Kasumi-1 (cell line): Measurements from ENCODE around the gene IL1RL2.

Source experiments
- DNase-seq, 2 experiments: peaks; one replicate each; lab custom pipeline; 2025; lab: John Stamatoyannopoulos, UW

Gene IL1RL2

DNA sequence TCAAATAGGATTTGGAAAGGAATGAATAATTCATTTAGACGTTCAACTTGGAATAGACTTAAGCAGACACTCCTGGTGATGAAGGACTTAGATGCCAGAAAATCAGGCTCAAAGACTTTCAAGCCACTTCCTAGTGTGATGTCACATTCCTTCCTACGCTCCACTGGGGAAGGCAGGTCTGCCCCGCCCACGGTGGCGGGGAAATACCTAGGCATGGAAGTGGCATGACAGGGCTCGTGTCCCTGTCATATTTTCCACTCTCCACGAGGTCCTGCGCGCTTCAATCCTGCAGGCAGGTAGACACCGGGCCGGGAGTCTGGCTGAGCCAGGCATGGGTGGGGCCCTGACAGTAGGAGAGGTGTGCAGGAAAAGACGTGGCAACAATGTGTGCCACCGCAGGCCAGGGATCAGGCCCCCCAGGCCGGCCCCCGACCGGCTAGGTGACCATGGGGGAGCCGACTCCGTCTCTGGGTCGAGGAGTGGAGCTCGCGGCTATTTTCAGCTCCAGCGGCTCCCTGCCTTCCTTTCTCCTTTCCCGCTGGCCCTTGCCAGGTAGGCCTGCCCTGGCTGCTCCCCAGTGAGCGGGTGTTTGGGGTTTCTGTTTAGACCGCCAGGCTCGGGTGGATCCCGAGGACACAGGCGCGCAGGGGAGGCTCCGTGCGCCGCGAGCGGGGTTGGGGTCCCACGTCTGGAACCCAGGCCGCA is at the start of gene IL1RL2:
TSS of gene IL1RL2 (plus strand) at position 233 of the 705 bp plus-strand sequence. CDS start 845 bp downstream, outside the sequence.
- DNase-seq = no peak

DNA sequence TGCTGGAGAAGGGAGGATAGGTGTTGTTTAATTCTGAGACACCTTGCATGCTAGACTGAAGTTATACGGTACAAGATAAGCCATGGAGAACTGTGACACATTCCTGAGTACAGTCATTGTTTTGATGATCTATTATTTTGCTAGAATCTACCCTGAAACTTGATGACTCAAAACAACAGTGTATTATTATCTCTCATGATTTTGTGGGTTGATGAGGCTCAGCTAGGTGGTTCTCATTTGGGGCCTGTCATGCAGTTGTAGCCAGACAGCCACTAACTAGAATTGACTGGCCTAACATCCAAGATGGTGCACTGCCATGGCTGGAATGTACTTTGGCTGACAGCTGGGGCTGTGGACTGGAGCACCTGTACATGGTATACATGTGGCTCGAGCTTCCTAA is 49.7 kb upstream of the IL1RL2 start:
- DNase-seq = no peak

DNA sequence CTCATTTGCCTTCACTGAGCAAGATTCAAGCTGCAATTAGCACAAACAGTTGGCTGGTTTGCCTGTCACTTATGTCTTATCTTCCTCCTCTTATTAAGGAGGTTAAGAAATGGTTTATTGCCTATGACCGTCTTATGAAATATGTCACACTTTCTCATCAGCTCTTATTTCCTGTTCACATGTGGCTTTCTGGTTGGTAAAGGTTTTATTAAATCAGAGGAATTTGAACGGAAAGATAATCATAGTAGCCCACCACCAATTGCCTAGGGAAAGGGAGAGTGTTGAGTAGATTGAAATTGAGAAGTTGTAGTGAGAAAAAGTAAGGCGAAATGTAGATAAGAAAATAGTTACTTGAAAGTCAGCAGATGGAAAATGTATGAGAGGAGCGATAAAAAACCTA is 48.5 kb upstream of the IL1RL2 start:
- no peak for DNase-seq

DNA sequence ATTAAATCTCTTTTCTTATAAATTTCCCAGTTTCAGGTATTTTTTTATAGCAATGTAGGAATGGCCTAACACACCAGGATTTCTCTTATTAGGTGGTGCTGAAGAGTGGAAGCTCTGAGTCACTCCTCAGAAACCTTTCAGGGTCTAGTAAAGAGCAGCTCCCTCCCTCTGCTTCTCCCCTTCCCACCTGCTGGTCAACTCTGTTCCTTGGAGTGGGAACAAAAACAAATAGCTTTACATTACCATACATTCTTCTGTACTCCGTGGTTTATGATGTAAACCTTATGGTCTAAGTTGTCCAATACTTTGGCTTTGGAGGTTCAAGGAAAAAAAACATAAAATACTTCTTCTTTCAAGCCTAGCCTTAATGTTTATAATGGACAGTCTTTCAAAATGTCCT is 47.0 kb upstream of the IL1RL2 start:
- no peak for DNase-seq

DNA sequence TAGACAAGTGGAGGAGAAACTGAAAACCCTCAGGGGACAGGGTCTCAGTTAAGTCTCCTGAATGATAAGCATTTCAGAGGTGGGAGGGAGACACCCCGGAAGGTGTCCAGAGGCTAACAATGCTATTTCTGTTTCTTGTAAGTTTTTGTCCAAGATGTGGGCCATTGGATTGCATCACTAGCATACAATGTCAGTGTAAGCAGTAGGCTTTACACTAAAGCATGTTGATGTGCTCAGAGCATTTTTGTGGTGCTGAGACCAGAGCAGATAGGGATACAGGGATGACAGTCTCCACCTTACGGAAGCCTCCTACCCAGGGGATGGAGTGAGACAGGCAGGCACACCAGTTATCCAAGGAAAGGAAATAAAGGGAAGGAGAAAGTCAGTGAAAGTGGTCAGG is 46.4 kb upstream of the IL1RL2 start:
- no peak for DNase-seq

DNA sequence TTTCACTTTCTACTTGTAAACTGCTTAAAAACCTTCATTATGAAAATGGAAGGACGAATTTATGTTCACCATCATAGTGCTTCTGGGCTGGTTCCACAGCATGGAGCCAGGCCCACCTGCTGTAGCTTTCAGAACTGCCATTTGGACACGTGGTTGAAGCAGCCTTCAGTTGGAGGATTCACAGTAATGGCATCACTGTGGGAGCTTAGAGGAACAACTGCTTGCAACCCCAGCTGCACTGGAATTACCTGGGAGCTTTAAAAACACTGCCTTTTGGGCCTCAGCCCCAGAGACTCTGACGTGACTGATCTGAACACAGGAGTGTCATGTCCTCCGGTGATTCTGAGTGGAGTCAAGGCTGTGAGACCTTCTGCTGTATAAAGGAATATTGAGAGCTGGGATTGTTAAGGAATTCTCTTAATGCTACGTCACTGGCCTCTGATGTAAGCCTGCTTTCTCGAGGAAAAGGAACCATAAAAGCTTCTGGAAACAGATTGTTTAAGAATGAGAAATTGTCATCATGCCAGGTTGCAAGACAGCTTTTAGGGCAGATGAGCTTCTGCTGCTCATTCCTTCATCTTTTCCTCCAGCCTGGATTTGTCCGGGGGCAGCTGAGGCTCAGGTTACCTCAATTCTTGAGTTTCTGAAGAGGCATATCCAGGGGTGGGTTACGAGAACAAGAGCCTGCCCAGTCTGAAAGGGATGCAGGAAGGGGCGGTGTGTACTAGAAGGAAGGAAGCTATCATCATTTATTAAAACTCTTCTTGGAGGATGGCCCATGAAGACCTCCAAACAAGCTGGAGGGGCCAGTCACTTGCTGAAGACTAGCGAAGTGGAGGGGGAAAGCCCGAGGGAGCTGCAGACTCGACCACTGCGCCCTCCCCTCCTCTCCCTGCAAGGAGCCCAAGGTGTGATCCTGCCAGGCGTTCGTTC is 45.5 kb upstream of the IL1RL2 start:
- DNase-seq = no peak

DNA sequence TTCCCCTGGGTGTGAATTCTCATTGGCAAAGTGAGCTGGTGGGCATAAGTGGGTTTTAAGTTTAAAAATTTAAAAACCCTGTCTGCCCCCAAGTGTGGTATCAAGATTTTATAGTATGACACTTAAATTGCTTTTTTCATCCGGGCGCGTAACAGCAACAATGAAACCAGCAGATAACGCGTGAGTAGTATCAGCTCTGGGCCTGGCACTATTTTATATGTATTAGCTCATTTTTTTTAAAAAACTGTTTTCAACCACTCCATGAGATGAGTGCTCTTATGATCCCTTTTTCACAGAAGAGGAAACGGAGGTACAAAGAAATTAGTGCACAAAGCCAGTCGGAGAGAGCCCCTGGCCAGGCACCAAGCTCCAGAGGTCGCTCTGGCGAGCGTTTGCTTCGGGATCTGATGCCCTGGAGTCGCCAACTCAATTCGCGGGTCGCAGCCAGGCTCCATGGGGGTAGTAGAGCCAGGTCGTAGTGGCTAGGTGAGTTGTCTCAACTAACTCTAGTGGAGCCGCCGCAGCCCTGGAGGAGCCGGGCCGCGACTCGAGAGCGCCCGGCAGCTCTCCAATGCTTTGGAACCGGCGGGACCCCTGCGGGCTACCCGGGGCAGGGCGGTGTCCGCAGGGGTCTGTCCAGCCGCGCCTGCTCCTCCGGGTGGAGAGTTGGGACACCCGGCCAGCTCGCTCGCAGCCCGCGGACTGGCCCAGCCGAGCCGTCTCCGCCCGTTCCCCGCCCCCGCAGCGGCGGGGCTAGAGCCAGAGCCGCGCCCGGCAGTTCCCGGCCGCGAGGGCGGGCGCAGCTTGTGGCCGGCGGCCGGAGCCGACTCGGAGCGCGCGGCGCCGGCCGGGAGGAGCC is 44.6 kb upstream of the IL1RL2 start, which contains the start of gene IL1R1:
TSS of gene IL1R1 (plus strand) at position 777 of the 859 bp plus-strand sequence. CDS start 14,979 bp downstream, outside the sequence.
- DNase-seq = no peak

DNA sequence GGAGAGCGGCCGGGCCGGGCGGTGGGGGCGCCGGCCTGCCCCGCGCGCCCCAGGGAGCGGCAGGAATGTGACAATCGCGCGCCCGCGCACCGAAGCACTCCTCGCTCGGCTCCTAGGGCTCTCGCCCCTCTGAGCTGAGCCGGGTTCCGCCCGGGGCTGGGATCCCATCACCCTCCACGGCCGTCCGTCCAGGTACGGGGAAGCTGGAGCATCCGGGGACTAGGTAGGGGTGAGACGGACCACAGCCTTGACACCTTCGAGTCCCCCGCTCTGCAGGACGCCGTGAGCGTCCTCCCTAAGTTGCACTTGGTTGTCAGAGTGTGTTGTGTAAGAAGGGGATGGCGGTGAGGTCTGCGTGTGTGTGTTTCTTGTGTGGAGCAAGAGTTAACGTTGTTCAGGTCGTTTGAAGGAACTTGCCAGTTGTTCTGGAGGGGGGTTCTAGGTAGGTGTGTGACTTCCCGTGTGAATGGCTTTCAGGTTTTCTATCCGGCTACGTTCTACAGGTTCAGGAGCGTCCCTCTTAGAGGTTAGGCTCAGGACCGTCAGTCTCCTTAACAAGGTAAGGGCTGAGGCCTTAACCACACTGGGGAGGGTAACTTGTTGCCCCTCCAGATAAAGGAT is 43.9 kb upstream of the IL1RL2 start:
- no peak for DNase-seq

DNA sequence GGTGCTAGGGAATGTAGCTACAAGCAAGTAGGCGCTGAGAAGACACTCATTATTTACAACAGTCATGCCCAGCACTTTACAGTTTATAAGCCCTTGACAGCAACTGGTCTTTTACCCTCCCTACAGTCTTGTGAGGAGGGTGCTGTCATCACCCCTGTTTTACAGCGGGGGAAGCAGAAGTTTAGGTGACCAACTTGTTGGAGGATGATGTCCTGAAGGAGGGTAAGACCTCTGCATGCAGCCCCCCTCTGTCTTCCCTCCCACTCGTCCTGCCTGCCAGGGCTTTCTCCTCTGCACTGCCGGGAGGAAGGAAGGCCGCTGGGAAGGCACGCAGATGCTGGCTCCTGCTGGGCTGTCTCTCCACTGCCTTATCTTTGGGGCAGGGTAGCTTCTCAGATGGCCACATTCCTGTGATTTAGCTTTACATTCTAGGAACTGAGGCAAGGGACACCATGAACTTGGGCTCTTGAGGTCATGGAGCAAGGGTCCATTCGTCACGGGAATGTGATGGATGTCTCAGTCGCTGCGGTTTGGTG is 43.3 kb upstream of the IL1RL2 start:
- DNase-seq = no peak

DNA sequence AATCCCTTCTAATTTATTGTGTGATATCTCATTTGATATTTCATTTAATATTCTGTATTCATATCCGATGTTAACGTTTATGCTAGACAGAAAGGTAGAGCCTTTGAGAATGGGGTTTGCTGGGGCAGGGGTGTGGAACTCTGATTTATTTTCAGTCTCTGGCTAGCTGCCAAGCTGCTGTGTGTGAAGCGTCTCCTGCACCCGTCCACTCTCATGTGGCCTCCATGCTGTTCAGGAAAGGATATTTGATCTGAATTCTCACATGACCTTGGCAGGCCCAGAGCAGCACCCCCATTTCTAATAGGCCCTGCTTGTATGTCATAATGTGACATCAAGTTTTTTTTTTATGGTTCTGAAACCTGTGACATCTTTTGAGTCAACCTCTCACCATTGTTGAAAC is 42.7 kb upstream of the IL1RL2 start:
- no peak for DNase-seq

DNA sequence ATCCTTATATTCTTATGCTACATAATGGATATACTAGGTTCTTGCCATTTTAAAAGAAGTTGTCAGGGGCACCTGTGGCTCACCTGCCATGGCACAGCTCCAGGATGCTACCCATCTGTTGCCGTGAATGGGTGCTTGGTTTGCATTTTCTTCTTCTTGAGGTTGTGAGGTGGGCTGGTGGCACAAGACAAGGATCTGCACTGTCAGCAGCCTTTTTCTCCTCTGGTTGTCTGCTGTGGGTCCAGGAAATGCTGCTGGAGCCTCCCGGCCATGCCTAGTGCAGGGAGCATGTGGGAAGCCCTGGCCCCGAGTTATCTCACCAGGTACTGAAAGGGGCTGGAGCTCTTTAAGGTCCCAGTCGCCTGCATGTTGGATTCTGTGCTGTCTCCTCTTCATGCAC is 41.7 kb upstream of the IL1RL2 start:
- DNase-seq = no peak

DNA sequence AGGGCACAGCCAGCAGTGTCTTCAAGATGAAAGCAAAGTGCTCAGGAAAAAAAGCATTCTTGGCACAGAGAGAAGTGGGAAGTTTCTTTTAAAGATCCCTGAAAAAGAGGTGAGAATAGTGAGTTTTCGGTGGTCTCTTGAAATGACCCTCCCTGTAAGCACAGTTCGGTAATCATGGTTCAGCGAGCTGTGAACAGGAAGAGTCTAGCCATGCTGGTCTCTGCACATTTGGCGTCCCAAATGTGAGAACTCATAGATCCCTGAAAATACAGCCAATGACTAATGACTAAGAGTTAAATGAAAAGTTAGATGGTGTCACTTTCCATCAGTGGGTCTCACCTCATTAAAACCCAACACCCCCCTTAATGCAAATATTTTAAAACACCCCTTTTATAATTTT is 40.9 kb upstream of the IL1RL2 start:
- DNase-seq = no peak

DNA sequence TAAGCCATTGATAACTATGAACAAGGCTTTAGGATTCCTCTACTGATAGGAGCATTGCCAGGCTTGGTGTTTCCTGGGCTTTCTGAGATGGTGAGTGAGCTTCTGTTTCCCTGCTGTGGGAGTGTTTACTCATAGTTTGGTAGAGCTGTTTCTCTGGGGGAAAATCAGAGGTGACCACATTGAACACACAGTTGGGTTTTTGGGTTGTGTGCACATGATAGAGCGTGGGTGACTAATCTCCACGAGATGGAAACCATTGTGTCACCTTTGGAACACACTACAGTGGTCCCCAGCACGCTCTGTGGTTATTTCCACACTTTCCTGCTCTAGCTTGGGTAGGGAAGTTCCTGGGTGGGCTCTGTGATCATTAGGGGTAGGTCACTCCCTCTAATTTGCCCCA is 38.9 kb upstream of the IL1RL2 start:
- DNase-seq = no peak

DNA sequence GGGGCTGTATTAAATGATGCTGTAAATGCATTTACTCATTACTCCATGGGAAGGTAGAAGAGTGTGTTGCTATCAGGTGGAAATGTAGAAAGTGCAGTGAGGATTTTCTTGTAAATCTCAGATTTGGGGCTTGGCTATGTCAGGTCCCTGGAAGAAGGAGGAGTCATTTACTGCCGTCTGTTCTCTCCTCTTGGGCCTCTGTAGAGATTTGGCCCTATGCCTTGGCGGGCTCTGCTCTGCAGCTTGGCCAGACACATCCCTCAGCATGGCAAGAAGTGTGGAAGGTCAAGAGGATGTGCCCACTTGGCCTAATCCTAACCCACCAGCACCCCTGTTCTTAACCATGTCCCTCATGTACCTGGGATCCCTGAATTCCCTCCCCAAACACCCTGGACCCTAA is 37.6 kb upstream of the IL1RL2 start:
- DNase-seq = no peak

DNA sequence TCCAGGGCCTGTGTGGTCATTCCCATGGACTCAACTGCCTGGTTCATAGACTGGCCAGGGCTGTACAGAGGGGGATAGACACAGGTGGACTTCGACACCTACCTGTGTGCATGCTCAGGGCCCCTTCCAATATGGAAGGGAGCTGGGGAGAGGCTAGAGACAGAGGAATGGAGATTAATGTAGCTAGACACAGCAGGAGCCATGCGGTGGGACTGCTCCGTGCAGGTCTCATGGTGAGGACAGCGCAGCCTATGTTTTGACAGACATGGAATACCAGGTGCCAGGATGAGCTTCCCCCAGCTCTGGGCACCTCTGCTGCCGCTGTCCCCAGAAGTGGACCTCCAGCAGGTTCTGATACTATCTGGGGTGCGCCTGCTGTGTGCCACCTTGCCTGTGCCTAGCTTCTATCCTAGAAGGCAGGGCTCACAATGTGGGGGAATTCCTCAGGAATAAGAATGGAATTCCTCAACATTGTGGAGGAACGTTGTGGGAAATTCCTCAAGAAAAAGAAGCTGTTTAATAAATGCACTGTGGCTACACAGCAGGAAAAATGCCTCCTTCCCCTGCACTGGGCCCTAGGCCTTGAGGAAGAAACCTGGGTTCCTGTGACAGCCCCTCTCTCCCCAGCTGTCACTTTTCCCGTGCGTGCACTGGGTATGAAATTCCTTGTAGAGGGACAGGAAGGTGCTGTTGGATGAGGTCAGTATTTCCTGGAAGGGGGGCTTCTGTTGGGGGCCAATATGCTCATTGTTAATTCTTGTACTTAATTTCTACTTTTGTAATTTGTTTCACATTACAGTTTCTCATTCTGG is 37.0 kb upstream of the IL1RL2 start:
- no peak for DNase-seq

DNA sequence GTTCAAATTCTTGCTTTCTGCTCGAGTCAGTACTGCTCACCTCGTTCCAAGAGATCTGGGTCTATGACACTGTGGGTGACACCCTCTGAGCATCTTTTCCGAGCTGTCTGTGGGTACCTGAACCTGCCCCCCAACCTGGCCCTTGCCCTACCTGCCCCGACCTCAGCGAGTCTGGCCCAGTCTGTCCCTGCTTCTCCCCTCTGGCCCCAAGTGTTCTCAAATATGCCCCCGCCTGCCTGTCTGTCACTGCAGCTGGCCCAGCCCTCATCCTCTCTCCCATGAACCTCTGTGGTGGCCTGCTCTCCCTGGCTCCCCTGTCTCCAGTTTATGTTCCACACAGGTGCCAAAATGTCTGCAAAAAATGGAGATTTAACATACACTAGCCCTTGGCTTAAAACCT is 32.5 kb upstream of the IL1RL2 start:
- DNase-seq = no peak

DNA sequence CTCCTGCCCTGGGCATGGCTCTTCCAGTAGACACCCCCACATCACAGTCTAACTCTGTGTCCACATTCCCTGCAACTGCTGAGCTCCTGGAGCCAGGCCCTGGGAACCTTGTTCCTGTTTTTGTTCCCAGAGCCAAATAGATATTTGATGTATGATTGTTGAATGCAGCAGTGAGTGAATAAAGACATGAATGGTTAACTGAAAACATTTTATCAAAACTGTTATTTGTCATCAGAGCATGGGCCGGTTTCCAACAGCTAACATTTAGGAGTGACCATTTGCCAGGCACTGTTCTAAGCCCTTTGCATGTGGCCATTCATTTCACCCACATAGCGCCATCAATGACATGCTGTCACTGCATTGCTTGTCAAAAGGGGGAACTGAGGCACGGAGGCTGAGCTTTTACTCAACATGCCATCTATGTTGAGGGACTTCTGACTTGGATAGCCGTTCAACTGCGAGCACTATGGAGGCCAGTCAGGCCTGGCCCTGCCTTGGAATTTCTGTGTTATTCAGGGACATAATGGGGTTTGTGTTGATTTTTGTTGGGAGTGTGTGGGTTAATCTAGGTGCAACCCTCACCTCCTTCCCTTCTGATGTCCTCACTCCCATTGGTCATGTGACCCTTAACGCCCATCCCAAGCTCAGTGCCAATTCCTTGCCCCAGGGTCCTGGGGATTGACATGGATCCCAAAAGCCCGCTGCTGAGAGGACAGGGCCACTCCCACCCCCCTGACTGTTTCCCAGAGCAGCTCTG is 31.7 kb upstream of the IL1RL2 start:
- DNase-seq = no peak

DNA sequence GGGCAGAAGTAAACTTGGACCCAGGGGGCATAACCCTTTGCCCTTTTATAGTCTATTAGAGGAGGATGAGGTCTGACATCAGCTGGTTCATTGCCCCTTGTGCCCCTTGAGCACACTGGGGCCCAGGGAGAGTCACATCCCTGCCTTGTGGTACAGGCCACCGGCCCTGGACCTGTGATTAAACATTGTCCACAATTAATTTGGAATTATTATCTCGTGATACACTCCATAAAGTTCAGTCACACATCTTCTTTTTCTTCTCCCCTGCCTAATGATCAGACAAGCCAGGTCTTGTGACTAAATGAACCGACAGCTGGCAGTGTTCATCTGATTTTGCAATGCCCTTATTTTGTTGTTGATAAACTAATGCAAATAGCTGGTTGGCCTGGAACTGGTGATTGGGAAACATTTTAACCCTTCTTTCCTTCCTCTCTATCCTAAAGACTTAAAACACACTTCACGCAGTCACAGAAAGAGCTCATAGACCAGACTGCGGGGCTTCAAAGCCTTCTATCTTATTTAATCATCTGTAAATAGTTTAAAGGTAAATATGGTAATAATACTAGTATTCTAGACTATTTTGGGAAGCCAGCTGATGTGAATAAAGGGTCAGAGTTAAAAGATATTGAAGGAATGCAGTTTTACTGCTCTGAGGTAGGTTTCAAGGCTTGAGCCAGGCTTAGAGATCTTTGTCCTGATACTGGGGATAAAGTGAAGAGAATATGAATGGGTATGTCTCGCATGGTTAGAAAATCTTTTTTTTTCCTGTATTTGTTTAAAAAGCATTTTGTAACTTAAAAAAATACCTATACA is 30.9 kb upstream of the IL1RL2 start:
- DNase-seq = no peak
